ENCODE results near the gene WDFY2. TPM values are rescaled to one million over a fixed set of nuclear protein-coding genes. Genes with fewer than 3 reads are reported as not detected.

WDFY2 gene
- total and polyA plus RNA-seq, 2 of the 13 experiments (the other 11 are each of a cell fraction or from before 2014, with no cell fraction given) = 22.6 to 27.0 TPM

- Histone ChIP-seq H3K36me3 (replicated peaks in 1 of 2; ENCODE audit: control insufficient read depth in 1 of 2, insufficient read depth in 2 of 2, low read length in 2 of 2) (peaks cover 3 to 5% of the 10 kb centered on the region in 2 experiments; a peak in 4 of 5 replicates), H3K9ac (ENCODE audit: insufficient read depth, low read depth, low read length) (no peak overlapping the region), H3K79me2 (ENCODE audit: insufficient read depth, low read length) (peaks cover 79% of the 10 kb centered on the region), H3K27ac (ENCODE audit: extremely low read length, insufficient read depth, low read length) (peak overlapping the region; percentile 77), H3K9me3 (ENCODE audit: low read length) (no peaks in the 10 kb centered on the region), H3K4me3 (replicated peaks in 1 of 3; ENCODE audit: insufficient read depth in 1 of 3, low read depth in 2 of 3, low read length in 3 of 3) (no peak overlapping the region), H3K4me2 (ENCODE audit: low read depth, low read length) (no peak overlapping the region), H4K20me1 (ENCODE audit: insufficient read depth, low read length) (no peaks in the 10 kb centered on the region), H3K27me3 (ENCODE audit: control insufficient read depth in 1 of 2, insufficient read depth in 2 of 2, low read length in 2 of 2) (no peaks in the 10 kb centered on the region), H3K4me1 (ENCODE audit: insufficient read depth, low read length) (peaks cover 67% of the 10 kb centered on the region), H2AFZ (ENCODE audit: low read length) (no peak overlapping the region)
- 83% methylated on average over 2 of the region's 2 CpGs for WGBS (ENCODE audit: low lambda C conversion rate)
- FAIRE-seq (no peak), ATAC-seq (no peak), DNase-seq (ENCODE audit: low spot score) (no peak)
- POLR2A ChIA-PET = interaction anchor here (0.6 to 2.1 kb wide), 3 partner anchors 36 to 216 kb away, joined by 3 to 9 read pairs (median 3); partner anchors contain the start of gene INTS6
- BruUV-seq (replicated peaks) = TSS peak; percentile 59
- TF ChIP-seq ZNF460 (CRISPR knock-in tag; IDR thresholded peaks at IDR 0.05; ENCODE audit: borderline replicate concordance) (no peak), KDM6A (CRISPR knock-in tag; IDR thresholded peaks at IDR 0.05; ENCODE audit: low read depth) (no peak), LBX2 (CRISPR knock-in tag; IDR thresholded peaks at IDR 0.05; ENCODE audit: borderline replicate concordance) (no peak), ZNF570 (CRISPR knock-in tag; IDR thresholded peaks at IDR 0.05; ENCODE audit: borderline replicate concordance) (no peak), HBP1 (CRISPR knock-in tag; IDR thresholded peaks at IDR 0.05; ENCODE audit: low read depth) (no peak), NFATC3 (CRISPR knock-in tag; IDR thresholded peaks at IDR 0.05) (no peak), MLXIP (CRISPR knock-in tag; IDR thresholded peaks at IDR 0.05; ENCODE audit: borderline replicate concordance) (no peak), DR1 (CRISPR knock-in tag; IDR thresholded peaks at IDR 0.05) (no peak), ZNF672 (CRISPR knock-in tag; IDR thresholded peaks at IDR 0.05) (no peak), REL (CRISPR knock-in tag; conservative IDR thresholded peaks at IDR 0.05) (no peak), PPARG (CRISPR knock-in tag; conservative IDR thresholded peaks at IDR 0.05) (no peak), ATF6 (CRISPR knock-in tag; conservative IDR thresholded peaks at IDR 0.05) (no peak), DMAP1 (CRISPR knock-in tag; IDR thresholded peaks at IDR 0.05) (no peak), CHCHD3 (CRISPR knock-in tag; IDR thresholded peaks at IDR 0.05) (no peak), PAX8 (CRISPR knock-in tag; IDR thresholded peaks at IDR 0.05; ENCODE audit: borderline replicate concordance) (no peak), SMYD3 (CRISPR knock-in tag; IDR thresholded peaks at IDR 0.05) (no peak)
- TF ChIP-seq, protein P1, sequence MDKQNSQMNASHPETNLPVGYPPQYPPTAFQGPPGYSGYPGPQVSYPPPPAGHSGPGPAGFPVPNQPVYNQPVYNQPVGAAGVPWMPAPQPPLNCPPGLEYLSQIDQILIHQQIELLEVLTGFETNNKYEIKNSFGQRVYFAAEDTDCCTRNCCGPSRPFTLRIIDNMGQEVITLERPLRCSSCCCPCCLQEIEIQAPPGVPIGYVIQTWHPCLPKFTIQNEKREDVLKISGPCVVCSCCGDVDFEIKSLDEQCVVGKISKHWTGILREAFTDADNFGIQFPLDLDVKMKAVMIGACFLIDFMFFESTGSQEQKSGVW (CRISPR knock-in tag; IDR thresholded peaks at IDR 0.05; ENCODE audit: borderline replicate concordance) = no peak
- CTCF ChIA-PET (ENCODE audit: low intra/inter-chr PET ratio, low total read pairs) = no interaction called here
- intact Hi-C loops (cut with micrococcal nuclease; ENCODE audit: unreplicated experiment) (loop anchor here (2.0 kb wide), 1 partner anchor 17 kb away; no protein-coding TSS in a partner anchor), in situ Hi-C loops (cut with HindIII; ENCODE audit: extremely low pct_ligation_motif_present, low pct_unique_long_range_greater_than_20kb) (no loop called here)
Observed at GRCh38 chr13:51619614-51620013, 35.4 kb downstream of the WDFY2 start.

Measured in HepG2 (cell line).